WTC11 (cell line): ENCODE measurements around the gene PARM1. TPM values are rescaled to one million over a fixed set of nuclear protein-coding genes. Genes with fewer than 3 reads are reported as not detected.
A peak's percentile ranks its signal among the peaks of the same experiment; 100 is the strongest.

Experiments used
- ATF1 ChIP-seq: sonication (generic); formaldehyde crosslinking; IDR thresholded peaks from 2 replicates; pipeline ENCODE4 v1.8.1; 2023; ENCODE audit warnings: mild to moderate bottlenecking, moderate library complexity, missing genetic modification reagents
- ATF2 ChIP-seq: sonication (generic); formaldehyde crosslinking; IDR thresholded peaks from 2 replicates; pipeline ENCODE4 v1.8.1; 2022; ENCODE audit warnings: low read depth, missing genetic modification reagents, borderline replicate concordance
- ETV6 ChIP-seq: sonication (generic); formaldehyde crosslinking; IDR thresholded peaks from 2 replicates; pipeline ENCODE4 v1.8.1; 2022; ENCODE audit warnings: mild to moderate bottlenecking, missing genetic modification reagents
- GABPB1 ChIP-seq: sonication (generic); formaldehyde crosslinking; IDR thresholded peaks from 2 replicates; pipeline ENCODE4 v1.8.1; 2023; ENCODE audit warnings: mild to moderate bottlenecking, missing genetic modification reagents
- KAT7 ChIP-seq: sonication (generic); formaldehyde crosslinking; IDR thresholded peaks from 2 replicates; pipeline ENCODE4 v1.8.1; 2023; ENCODE audit warnings: missing genetic modification reagents, mild to moderate bottlenecking, borderline replicate concordance
- NFATC4 ChIP-seq: fragments of 250-450 bp; sonication (Bioruptor Pico); IDR thresholded peaks from 2 replicates; pipeline ENCODE4 v1.9.0; 2021; ENCODE audit warnings: mild to moderate bottlenecking
- NR1H2 ChIP-seq: sonication (generic); formaldehyde crosslinking; IDR thresholded peaks from 2 replicates; pipeline ENCODE4 v1.9.0; 2021; ENCODE audit warnings: mild to moderate bottlenecking, moderate library complexity, missing genetic modification reagents
- OVOL2 ChIP-seq: fragments of 250-450 bp; sonication (Bioruptor Pico); IDR thresholded peaks from 2 replicates; pipeline ENCODE4 v1.9.0; 2021; ENCODE audit warnings: mild to moderate bottlenecking, borderline replicate concordance
- SOX15 ChIP-seq: fragments of 250-450 bp; sonication (Bioruptor Pico); IDR thresholded peaks from 2 replicates; pipeline ENCODE4 v1.9.0; 2021; ENCODE audit warnings: mild to moderate bottlenecking
- USF1 ChIP-seq: sonication (generic); formaldehyde crosslinking; IDR thresholded peaks from 2 replicates; pipeline ENCODE4 v1.8.0; 2022; ENCODE audit warnings: mild to moderate bottlenecking, missing genetic modification reagents
- ZNF263 ChIP-seq: sonication (generic); formaldehyde crosslinking; IDR thresholded peaks from 2 replicates; pipeline ENCODE4 v1.8.1; 2022; ENCODE audit warnings: low read depth, mild to moderate bottlenecking, moderate library complexity, missing genetic modification reagents
- ZNF532 ChIP-seq: fragments of 250-450 bp; sonication (Bioruptor Pico); IDR thresholded peaks from 2 replicates; pipeline ENCODE4 v1.9.0; 2021; ENCODE audit warnings: mild to moderate bottlenecking, borderline replicate concordance
- total RNA-seq: library from RNA; stranded (reverse); gene quantifications from 3 replicates; pipeline ENCODE4 v1.2.3, GENCODE V29; 2021
- TF ChIP-seq, protein P1 (sequence below): sonication (generic); formaldehyde crosslinking; IDR thresholded peaks from 2 replicates; pipeline ENCODE4 v1.8.0; 2023; ENCODE audit warnings: missing genetic modification reagents, mild to moderate bottlenecking, borderline replicate concordance
- TF ChIP-seq, protein P2 (sequence below): sonication (generic); formaldehyde crosslinking; IDR thresholded peaks from 2 replicates; pipeline ENCODE4 v1.8.1; 2023; ENCODE audit warnings: mild to moderate bottlenecking, missing genetic modification reagents
- TF ChIP-seq, protein P3 (sequence below): sonication (generic); formaldehyde crosslinking; IDR thresholded peaks from 2 replicates; pipeline ENCODE4 v1.8.1; 2022; ENCODE audit warnings: mild to moderate bottlenecking, missing genetic modification reagents, moderate library complexity, borderline replicate concordance
- TF ChIP-seq, protein P4 (sequence below): sonication (generic); formaldehyde crosslinking; IDR thresholded peaks from 2 replicates; pipeline ENCODE4 v1.8.0; 2022; ENCODE audit warnings: missing genetic modification reagents
- TF ChIP-seq, protein P5 (sequence below): sonication (generic); formaldehyde crosslinking; IDR thresholded peaks from 2 replicates; pipeline ENCODE4 v1.8.0; 2023; ENCODE audit warnings: mild to moderate bottlenecking, missing genetic modification reagents

PARM1 gene
- total RNA-seq, 1 experiment from 2014 or later, result 6.3 TPM

DNA sequence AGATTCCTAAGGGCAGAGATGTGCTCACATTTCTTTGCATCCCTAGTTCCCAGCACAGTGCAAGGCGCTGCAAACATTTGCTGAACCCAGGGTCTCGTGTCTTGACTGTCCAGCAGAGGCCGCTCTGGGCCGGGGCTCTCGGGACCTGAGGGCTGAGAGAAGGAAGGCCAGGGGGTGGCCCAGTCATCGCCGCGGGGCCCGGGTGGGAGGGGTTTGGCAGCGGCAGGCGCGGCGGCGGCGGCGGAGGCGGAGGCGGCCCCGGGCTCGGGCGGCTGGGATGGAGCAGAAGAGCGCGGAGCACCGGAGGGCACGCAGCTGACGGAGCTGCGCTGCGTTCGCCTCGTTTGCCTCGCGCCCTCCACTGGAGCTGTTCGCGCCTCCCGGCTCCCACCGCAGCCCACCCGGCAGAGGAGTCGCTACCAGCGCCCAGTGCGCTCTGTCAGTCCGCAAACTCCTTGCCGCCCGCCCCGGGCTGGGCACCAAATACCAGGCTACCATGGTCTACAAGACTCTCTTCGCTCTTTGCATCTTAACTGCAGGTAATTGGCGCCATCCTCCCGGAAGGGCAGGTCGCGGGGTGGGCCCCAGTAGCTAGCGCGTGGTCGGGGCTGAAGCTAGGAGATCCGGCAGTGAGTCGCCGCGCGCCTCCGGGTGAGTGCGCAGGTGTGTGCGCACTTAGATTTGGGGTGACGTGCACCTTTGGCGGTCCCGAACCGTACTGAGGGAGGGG is at the start of gene PARM1 (continued):
- TF ChIP-seq, protein P1, sequence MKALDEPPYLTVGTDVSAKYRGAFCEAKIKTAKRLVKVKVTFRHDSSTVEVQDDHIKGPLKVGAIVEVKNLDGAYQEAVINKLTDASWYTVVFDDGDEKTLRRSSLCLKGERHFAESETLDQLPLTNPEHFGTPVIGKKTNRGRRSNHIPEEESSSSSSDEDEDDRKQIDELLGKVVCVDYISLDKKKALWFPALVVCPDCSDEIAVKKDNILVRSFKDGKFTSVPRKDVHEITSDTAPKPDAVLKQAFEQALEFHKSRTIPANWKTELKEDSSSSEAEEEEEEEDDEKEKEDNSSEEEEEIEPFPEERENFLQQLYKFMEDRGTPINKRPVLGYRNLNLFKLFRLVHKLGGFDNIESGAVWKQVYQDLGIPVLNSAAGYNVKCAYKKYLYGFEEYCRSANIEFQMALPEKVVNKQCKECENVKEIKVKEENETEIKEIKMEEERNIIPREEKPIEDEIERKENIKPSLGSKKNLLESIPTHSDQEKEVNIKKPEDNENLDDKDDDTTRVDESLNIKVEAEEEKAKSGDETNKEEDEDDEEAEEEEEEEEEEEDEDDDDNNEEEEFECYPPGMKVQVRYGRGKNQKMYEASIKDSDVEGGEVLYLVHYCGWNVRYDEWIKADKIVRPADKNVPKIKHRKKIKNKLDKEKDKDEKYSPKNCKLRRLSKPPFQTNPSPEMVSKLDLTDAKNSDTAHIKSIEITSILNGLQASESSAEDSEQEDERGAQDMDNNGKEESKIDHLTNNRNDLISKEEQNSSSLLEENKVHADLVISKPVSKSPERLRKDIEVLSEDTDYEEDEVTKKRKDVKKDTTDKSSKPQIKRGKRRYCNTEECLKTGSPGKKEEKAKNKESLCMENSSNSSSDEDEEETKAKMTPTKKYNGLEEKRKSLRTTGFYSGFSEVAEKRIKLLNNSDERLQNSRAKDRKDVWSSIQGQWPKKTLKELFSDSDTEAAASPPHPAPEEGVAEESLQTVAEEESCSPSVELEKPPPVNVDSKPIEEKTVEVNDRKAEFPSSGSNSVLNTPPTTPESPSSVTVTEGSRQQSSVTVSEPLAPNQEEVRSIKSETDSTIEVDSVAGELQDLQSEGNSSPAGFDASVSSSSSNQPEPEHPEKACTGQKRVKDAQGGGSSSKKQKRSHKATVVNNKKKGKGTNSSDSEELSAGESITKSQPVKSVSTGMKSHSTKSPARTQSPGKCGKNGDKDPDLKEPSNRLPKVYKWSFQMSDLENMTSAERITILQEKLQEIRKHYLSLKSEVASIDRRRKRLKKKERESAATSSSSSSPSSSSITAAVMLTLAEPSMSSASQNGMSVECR (CRISPR knock-in tag), result 0 out of 2 replicates have a peak, but pooled peaks have one; percentile 64
- no peak for TF ChIP-seq SOX15 (CRISPR knock-in tag)
- TF ChIP-seq, protein P2, sequence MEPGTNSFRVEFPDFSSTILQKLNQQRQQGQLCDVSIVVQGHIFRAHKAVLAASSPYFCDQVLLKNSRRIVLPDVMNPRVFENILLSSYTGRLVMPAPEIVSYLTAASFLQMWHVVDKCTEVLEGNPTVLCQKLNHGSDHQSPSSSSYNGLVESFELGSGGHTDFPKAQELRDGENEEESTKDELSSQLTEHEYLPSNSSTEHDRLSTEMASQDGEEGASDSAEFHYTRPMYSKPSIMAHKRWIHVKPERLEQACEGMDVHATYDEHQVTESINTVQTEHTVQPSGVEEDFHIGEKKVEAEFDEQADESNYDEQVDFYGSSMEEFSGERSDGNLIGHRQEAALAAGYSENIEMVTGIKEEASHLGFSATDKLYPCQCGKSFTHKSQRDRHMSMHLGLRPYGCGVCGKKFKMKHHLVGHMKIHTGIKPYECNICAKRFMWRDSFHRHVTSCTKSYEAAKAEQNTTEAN, result no peak
- 0 out of 2 replicates have a peak, but pooled peaks have one; percentile 30 for TF ChIP-seq USF1 (CRISPR knock-in tag)
- TF ChIP-seq, protein P3, sequence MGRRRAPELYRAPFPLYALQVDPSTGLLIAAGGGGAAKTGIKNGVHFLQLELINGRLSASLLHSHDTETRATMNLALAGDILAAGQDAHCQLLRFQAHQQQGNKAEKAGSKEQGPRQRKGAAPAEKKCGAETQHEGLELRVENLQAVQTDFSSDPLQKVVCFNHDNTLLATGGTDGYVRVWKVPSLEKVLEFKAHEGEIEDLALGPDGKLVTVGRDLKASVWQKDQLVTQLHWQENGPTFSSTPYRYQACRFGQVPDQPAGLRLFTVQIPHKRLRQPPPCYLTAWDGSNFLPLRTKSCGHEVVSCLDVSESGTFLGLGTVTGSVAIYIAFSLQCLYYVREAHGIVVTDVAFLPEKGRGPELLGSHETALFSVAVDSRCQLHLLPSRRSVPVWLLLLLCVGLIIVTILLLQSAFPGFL (CRISPR knock-in tag), result no peak
- TF ChIP-seq ZNF263 (CRISPR knock-in tag), result no peak
- no peak for TF ChIP-seq KAT7 (CRISPR knock-in tag)
- no peak for TF ChIP-seq ATF2 (CRISPR knock-in tag)
- TF ChIP-seq GABPB1 (CRISPR knock-in tag), result no peak
- no peak for TF ChIP-seq OVOL2 (CRISPR knock-in tag)
- no peak for TF ChIP-seq NR1H2 (CRISPR knock-in tag)
- TF ChIP-seq ZNF532, result no peak
- no peak for TF ChIP-seq ATF1
- TF ChIP-seq ETV6 (CRISPR knock-in tag), result peak; percentile 87
- TF ChIP-seq, protein P4, sequence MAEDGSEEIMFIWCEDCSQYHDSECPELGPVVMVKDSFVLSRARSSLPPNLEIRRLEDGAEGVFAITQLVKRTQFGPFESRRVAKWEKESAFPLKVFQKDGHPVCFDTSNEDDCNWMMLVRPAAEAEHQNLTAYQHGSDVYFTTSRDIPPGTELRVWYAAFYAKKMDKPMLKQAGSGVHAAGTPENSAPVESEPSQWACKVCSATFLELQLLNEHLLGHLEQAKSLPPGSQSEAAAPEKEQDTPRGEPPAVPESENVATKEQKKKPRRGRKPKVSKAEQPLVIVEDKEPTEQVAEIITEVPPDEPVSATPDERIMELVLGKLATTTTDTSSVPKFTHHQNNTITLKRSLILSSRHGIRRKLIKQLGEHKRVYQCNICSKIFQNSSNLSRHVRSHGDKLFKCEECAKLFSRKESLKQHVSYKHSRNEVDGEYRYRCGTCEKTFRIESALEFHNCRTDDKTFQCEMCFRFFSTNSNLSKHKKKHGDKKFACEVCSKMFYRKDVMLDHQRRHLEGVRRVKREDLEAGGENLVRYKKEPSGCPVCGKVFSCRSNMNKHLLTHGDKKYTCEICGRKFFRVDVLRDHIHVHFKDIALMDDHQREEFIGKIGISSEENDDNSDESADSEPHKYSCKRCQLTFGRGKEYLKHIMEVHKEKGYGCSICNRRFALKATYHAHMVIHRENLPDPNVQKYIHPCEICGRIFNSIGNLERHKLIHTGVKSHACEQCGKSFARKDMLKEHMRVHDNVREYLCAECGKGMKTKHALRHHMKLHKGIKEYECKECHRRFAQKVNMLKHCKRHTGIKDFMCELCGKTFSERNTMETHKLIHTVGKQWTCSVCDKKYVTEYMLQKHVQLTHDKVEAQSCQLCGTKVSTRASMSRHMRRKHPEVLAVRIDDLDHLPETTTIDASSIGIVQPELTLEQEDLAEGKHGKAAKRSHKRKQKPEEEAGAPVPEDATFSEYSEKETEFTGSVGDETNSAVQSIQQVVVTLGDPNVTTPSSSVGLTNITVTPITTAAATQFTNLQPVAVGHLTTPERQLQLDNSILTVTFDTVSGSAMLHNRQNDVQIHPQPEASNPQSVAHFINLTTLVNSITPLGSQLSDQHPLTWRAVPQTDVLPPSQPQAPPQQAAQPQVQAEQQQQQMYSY, result no peak; the same call in 1 of the 2 replicates
- no peak for TF ChIP-seq NFATC4 (CRISPR knock-in tag)
- TF ChIP-seq, protein P5, sequence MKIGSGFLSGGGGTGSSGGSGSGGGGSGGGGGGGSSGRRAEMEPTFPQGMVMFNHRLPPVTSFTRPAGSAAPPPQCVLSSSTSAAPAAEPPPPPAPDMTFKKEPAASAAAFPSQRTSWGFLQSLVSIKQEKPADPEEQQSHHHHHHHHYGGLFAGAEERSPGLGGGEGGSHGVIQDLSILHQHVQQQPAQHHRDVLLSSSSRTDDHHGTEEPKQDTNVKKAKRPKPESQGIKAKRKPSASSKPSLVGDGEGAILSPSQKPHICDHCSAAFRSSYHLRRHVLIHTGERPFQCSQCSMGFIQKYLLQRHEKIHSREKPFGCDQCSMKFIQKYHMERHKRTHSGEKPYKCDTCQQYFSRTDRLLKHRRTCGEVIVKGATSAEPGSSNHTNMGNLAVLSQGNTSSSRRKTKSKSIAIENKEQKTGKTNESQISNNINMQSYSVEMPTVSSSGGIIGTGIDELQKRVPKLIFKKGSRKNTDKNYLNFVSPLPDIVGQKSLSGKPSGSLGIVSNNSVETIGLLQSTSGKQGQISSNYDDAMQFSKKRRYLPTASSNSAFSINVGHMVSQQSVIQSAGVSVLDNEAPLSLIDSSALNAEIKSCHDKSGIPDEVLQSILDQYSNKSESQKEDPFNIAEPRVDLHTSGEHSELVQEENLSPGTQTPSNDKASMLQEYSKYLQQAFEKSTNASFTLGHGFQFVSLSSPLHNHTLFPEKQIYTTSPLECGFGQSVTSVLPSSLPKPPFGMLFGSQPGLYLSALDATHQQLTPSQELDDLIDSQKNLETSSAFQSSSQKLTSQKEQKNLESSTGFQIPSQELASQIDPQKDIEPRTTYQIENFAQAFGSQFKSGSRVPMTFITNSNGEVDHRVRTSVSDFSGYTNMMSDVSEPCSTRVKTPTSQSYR (CRISPR knock-in tag), result no peak
